Measurements from ENCODE around the gene ZNF853. TPM values are rescaled to one million over a fixed set of nuclear protein-coding genes. Genes with fewer than 3 reads are reported as not detected.

The ZNF853 gene
- total and polyA plus RNA-seq, 2 of the 8 experiments (the other 6 are each of a cell fraction or from before 2014, with no cell fraction given) = 4.3 to 5.7 TPM

Other genes with a start within 250 kb of the ZNF853 start
- gene RAC1, start 241.1 kb upstream of the ZNF853 start, total RNA-seq (2021; fragmentation: NEBNext Ultra II Directional; extraction: Animal tissue kit (Norgen Biotek cat#: 25700)) = 295 and 307 TPM in 2 replicates
- 154 and 229 TPM in 2 replicates for gene RAC1, start 241.1 kb upstream of the ZNF853 start, polyA plus RNA-seq (2011; rRNA removed)
- 22.1 and 27.0 TPM in 2 replicates for gene DAGLB, start 167.7 kb upstream of the ZNF853 start, total RNA-seq (2021; fragmentation: NEBNext Ultra II Directional; extraction: Animal tissue kit (Norgen Biotek cat#: 25700))
- 39.6 and 43.3 TPM in 2 replicates for gene DAGLB, start 167.7 kb upstream of the ZNF853 start, polyA plus RNA-seq (2011; rRNA removed)
- 75.3 and 82.9 TPM in 2 replicates for gene KDELR2, start 131.5 kb upstream of the ZNF853 start, total RNA-seq (2021; fragmentation: NEBNext Ultra II Directional; extraction: Animal tissue kit (Norgen Biotek cat#: 25700))
- gene KDELR2, start 131.5 kb upstream of the ZNF853 start, polyA plus RNA-seq (2011; rRNA removed) = 54.1 and 66.8 TPM in 2 replicates
- 1.0 and 1.3 TPM in 2 replicates for gene GRID2IP, start 64.1 kb upstream of the ZNF853 start, total RNA-seq (2021; fragmentation: NEBNext Ultra II Directional; extraction: Animal tissue kit (Norgen Biotek cat#: 25700))
- gene GRID2IP, start 64.1 kb upstream of the ZNF853 start, polyA plus RNA-seq (2011; rRNA removed) = 0.80 and 1.5 TPM in 2 replicates
- 50.2 and 50.8 TPM in 2 replicates for gene ZDHHC4, start 38.2 kb upstream of the ZNF853 start, total RNA-seq (2021; fragmentation: NEBNext Ultra II Directional; extraction: Animal tissue kit (Norgen Biotek cat#: 25700))
- 171 and 174 TPM in 2 replicates for gene ZDHHC4, start 38.2 kb upstream of the ZNF853 start, polyA plus RNA-seq (2011; rRNA removed)
- 25.7 and 26.1 TPM in 2 replicates for gene INTS15, start 25.6 kb upstream of the ZNF853 start, total RNA-seq (2021; fragmentation: NEBNext Ultra II Directional; extraction: Animal tissue kit (Norgen Biotek cat#: 25700))
- gene INTS15, start 25.6 kb upstream of the ZNF853 start, polyA plus RNA-seq (2011; rRNA removed) = 23.0 and 37.3 TPM in 2 replicates
- gene ZNF316, start 21.7 kb downstream of the ZNF853 start, total RNA-seq (2021; fragmentation: NEBNext Ultra II Directional; extraction: Animal tissue kit (Norgen Biotek cat#: 25700)) = 13.7 and 15.5 TPM in 2 replicates
- 3.6 and 6.3 TPM in 2 replicates for gene ZNF316, start 21.7 kb downstream of the ZNF853 start, polyA plus RNA-seq (2011; rRNA removed)
- 16.2 and 16.8 TPM in 2 replicates for gene ZNF12, start 91.3 kb downstream of the ZNF853 start, total RNA-seq (2021; fragmentation: NEBNext Ultra II Directional; extraction: Animal tissue kit (Norgen Biotek cat#: 25700))
- 5.0 and 6.7 TPM in 2 replicates for gene ZNF12, start 91.3 kb downstream of the ZNF853 start, polyA plus RNA-seq (2011; rRNA removed)
- 0.35 and 0.52 TPM in 2 replicates for gene RSPH10B2, start 138.5 kb downstream of the ZNF853 start, total RNA-seq (2021; fragmentation: NEBNext Ultra II Directional; extraction: Animal tissue kit (Norgen Biotek cat#: 25700))
- 0.14 and 0.20 TPM in 2 replicates for gene RSPH10B2, start 138.5 kb downstream of the ZNF853 start, polyA plus RNA-seq (2011; rRNA removed)
- gene CCZ1B, start 210.7 kb downstream of the ZNF853 start, total RNA-seq (2021; fragmentation: NEBNext Ultra II Directional; extraction: Animal tissue kit (Norgen Biotek cat#: 25700)) = 55.2 and 58.2 TPM in 2 replicates
- 8.3 and 18.0 TPM in 2 replicates for gene CCZ1B, start 210.7 kb downstream of the ZNF853 start, polyA plus RNA-seq (2011; rRNA removed)